Astrocyte (in vitro differentiated cells and primary cell): ENCODE results near the gene KPNA4. TPM values are rescaled to one million over a fixed set of nuclear protein-coding genes. Genes with fewer than 3 reads are reported as not detected.

Experiments used
- DNase-seq: peaks from one replicate; pipeline ENCODE4 v3.0.0-alpha.2; 2010; ENCODE audit warnings: low read depth
- FAIRE-seq: peaks from 2 replicates; lab custom pipeline; 2011; peaks lifted over from hg19 to GRCh38; lab: Jason Lieb, UNC
- H2AFZ ChIP-seq: 2 replicates; pipeline ENCODE4 v1.6.0; 2012; ENCODE audit warnings: low read depth, low read length, inconsistent platforms
- H3K27ac ChIP-seq: 2 replicates; pipeline ENCODE4 v1.5.1; 2011; ENCODE audit warnings: low read depth, low read length, inconsistent platforms
- H3K27me3 ChIP-seq: 2 replicates; pipeline ENCODE4 v1.6.0; 2011; ENCODE audit warnings: low read length, inconsistent platforms; ENCODE audit not compliant: insufficient read depth
- H3K36me3 ChIP-seq: 2 replicates; pipeline ENCODE4 v1.5.1; 2011; ENCODE audit warnings: low read length, inconsistent platforms; ENCODE audit not compliant: insufficient read depth
- H3K4me1 ChIP-seq: 2 replicates; pipeline ENCODE4 v1.5.1; 2011; ENCODE audit warnings: low read length, inconsistent platforms; ENCODE audit not compliant: insufficient read depth
- H3K4me2 ChIP-seq: 2 replicates; pipeline ENCODE4 v1.6.0; 2012; ENCODE audit warnings: low read length, inconsistent platforms
- H3K4me3 ChIP-seq: 2 replicates; pipeline ENCODE4 v1.5.1; 2011; ENCODE audit warnings: low read depth, mild to moderate bottlenecking, low read length, inconsistent platforms; ENCODE audit not compliant: insufficient read depth
- H3K79me2 ChIP-seq: 2 replicates; pipeline ENCODE4 v1.6.0; 2012; ENCODE audit warnings: mild to moderate bottlenecking, low read length, inconsistent platforms; ENCODE audit not compliant: insufficient read depth
- H3K9ac ChIP-seq: 2 replicates; pipeline ENCODE4 v1.6.0; 2012; ENCODE audit warnings: mild to moderate bottlenecking, low read length, inconsistent platforms
- H3K9me3 ChIP-seq: 2 replicates; pipeline ENCODE4 v1.5.1; 2012; ENCODE audit warnings: low read depth, mild to moderate bottlenecking, low read length, inconsistent platforms; ENCODE audit not compliant: insufficient read depth
- H4K20me1 ChIP-seq: 2 replicates; pipeline ENCODE4 v1.6.0; 2012; ENCODE audit warnings: low read length, inconsistent platforms; ENCODE audit not compliant: insufficient read depth
- H3K27ac Mint-ChIP-seq: one replicate; pipeline ENCODE4 v1.8.0; 2021; ENCODE audit warnings: mild to moderate bottlenecking, mixed read lengths; ENCODE audit not compliant: unreplicated experiment
- H3K27me3 Mint-ChIP-seq: one replicate; pipeline ENCODE4 v1.8.0; 2021; ENCODE audit warnings: low read depth, mixed read lengths; ENCODE audit not compliant: unreplicated experiment
- H3K36me3 Mint-ChIP-seq: one replicate; pipeline ENCODE4 v1.8.0; 2021; ENCODE audit warnings: low read depth, mixed read lengths; ENCODE audit not compliant: unreplicated experiment
- H3K4me1 Mint-ChIP-seq: one replicate; pipeline ENCODE4 v1.8.0; 2021; ENCODE audit warnings: low read depth, mixed read lengths; ENCODE audit not compliant: unreplicated experiment
- H3K4me3 Mint-ChIP-seq: one replicate; pipeline ENCODE4 v1.8.0; 2021; ENCODE audit warnings: mild to moderate bottlenecking, moderate library complexity, mixed read lengths; ENCODE audit not compliant: unreplicated experiment
- H3K9me3 Mint-ChIP-seq: one replicate; pipeline ENCODE4 v1.8.0; 2021; ENCODE audit warnings: mild to moderate bottlenecking, mixed read lengths; ENCODE audit not compliant: unreplicated experiment
- EZH2 ChIP-seq: IDR thresholded peaks from 2 replicates; pipeline ENCODE4 v1.6.1; 2012; ENCODE audit warnings: mild to moderate bottlenecking, low read length, inconsistent platforms; ENCODE audit not compliant: insufficient read depth
- total RNA-seq: library from RNA; stranded (reverse); gene quantifications from 2 replicates; pipeline ENCODE4 v1.2.1, GENCODE V29; 2021
- TF ChIP-seq, protein P1 (sequence below): IDR thresholded peaks from 2 replicates; pipeline ENCODE4 v1.5.1; 2011; ENCODE audit warnings: low read depth, mild to moderate bottlenecking, inconsistent platforms, low read length, moderate library complexity; ENCODE audit not compliant: insufficient read depth

The KPNA4 gene
- total RNA-seq, 1 donor from 2014 or later, result 105 TPM

GRCh38 chr3:160450846-160451245 lies 114.5 kb downstream of the KPNA4 start:
- TF ChIP-seq, protein P1, sequence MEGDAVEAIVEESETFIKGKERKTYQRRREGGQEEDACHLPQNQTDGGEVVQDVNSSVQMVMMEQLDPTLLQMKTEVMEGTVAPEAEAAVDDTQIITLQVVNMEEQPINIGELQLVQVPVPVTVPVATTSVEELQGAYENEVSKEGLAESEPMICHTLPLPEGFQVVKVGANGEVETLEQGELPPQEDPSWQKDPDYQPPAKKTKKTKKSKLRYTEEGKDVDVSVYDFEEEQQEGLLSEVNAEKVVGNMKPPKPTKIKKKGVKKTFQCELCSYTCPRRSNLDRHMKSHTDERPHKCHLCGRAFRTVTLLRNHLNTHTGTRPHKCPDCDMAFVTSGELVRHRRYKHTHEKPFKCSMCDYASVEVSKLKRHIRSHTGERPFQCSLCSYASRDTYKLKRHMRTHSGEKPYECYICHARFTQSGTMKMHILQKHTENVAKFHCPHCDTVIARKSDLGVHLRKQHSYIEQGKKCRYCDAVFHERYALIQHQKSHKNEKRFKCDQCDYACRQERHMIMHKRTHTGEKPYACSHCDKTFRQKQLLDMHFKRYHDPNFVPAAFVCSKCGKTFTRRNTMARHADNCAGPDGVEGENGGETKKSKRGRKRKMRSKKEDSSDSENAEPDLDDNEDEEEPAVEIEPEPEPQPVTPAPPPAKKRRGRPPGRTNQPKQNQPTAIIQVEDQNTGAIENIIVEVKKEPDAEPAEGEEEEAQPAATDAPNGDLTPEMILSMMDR, result peak; percentile 9
- TF ChIP-seq EZH2, result no peak
- DNase-seq (peak; percentile 90), FAIRE-seq (no peak)
- H3K79me2 ChIP-seq, result peaks cover 35% of the 10 kb centered on the region
- peak overlapping the region; percentile 91 for H3K4me2 ChIP-seq
- H3K27me3 ChIP-seq, result no peaks in the 10 kb centered on the region
- H3K4me1 ChIP-seq, result peaks cover 14% of the 10 kb centered on the region
- H3K36me3 ChIP-seq, result no peaks in the 10 kb centered on the region
- peaks cover 16% of the 10 kb centered on the region for H3K4me1 Mint-ChIP-seq
- H3K36me3 Mint-ChIP-seq, result peaks cover 4% of the 10 kb centered on the region
- peak overlapping the region; percentile 93 for H3K4me3 ChIP-seq
- peak overlapping the region; percentile 96 for H3K27ac Mint-ChIP-seq
- H3K9ac ChIP-seq, result peak overlapping the region; percentile 90
- H3K9me3 ChIP-seq, result no peaks in the 10 kb centered on the region
- peak overlapping the region; percentile 96 for H3K4me3 Mint-ChIP-seq
- peaks cover 3% of the 10 kb centered on the region for H3K9me3 Mint-ChIP-seq
- H4K20me1 ChIP-seq, result peaks cover 6% of the 10 kb centered on the region
- no peak overlapping the region for H2AFZ ChIP-seq
- H3K27me3 Mint-ChIP-seq, result no peaks in the 10 kb centered on the region
- H3K27ac ChIP-seq, result peak overlapping the region; percentile 90

DNA sequence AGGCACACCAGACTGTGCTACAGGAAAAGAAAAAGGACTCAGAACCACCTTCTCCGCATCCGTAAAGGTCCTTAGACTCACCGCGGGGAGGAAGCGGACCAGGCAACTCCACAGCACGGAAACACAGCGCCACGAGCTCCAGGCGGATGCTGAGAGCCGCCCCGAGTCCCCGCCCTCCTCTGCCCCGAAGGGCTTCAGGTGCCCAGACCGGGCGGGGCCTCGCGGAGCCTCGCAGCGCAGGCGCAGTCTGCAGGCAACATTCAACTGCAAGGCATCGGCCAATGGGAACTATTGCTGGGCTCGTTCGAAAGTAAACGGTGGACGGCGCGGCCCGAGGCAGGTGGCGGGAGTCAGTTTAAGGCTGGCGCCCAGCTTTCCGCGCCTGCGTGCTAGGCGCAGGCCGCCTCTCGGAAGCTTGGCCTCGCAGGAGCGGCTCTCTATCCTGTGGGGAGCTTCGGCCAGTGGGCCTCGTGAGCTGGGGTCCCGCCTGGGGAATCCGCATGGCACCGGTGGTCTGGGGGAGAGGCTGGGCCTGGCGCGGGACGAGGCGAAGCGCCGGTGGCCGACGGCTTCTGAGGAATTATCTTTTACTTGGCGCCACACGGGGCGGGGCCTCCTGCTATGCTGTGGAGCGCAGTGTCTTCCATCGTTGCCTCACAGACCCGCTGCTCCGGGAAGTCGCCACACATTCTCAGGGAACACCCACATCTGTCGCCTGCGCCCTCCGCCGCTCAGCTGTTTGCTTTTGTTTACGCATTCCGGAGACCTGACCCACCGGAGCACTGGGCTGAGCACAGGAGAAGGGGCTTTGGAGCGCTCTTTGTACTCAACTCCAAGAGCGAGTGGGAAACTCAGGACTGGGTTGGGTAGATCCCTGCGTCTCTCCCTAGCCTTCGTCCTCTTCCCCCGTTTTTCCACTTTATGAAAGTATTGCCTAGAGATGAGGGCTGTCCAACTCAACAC lies 115.5 kb downstream of the KPNA4 start, which contains the start of gene TRIM59:
TRIM59 (minus strand) TSS at position 151 of the 963 bp plus-strand sequence. CDS start 10,603 bp downstream, outside the sequence.
- Histone ChIP-seq H3K36me3 (no peaks in the 10 kb centered on the region), H3K9me3 (no peaks in the 10 kb centered on the region), H3K27ac (peak within 1 kb of the TSS; percentile 90), H2AFZ (peak within 1 kb of the TSS; percentile 82), H3K4me1 (peaks cover 14% of the 10 kb centered on the region), H3K79me2 (peaks cover 45% of the 10 kb centered on the region), H3K27me3 (no peaks in the 10 kb centered on the region), H4K20me1 (peaks cover 7% of the 10 kb centered on the region), H3K9ac (peak within 1 kb of the TSS; percentile 90), H3K4me2 (peak within 1 kb of the TSS; percentile 91), H3K4me3 (peak within 1 kb of the TSS; percentile 93)
- Mint-ChIP-seq H3K4me3 (peak within 1 kb of the TSS; percentile 96), H3K27ac (peak within 1 kb of the TSS; percentile 96), H3K4me1 (peaks cover 16% of the 10 kb centered on the region), H3K36me3 (peaks cover 4% of the 10 kb centered on the region), H3K9me3 (peaks cover 3% of the 10 kb centered on the region), H3K27me3 (no peaks in the 10 kb centered on the region)
- FAIRE-seq (no peak), DNase-seq (peak; percentile 94)
- TF ChIP-seq EZH2, result no peak
- TF ChIP-seq, protein P1, result no peak
